Testis (tissue), 2 donors: ENCODE data around the gene SNTG2.

ENCODE experiments used
- POLR2A ChIP-seq: fragments of 450-650 bp; IDR thresholded peaks from one replicate; pipeline ENCODE4 v1.6.1; 2017; ENCODE audit warnings: antibody characterized with exemption, mild to moderate bottlenecking, moderate library complexity
- TF ChIP-seq, protein P1 (sequence below), 3 experiments: fragments of 450-650 bp in 2 of 3; fragments of 200-600 bp in 1 of 3; sonication (generic) in 1 of 3; IDR thresholded peaks; one replicate each; pipeline ENCODE4 v1.5.1; 2016 to 2019; ENCODE audit warnings: antibody characterized with exemption in 3 of 3, mild to moderate bottlenecking in 2 of 3, moderate library complexity in 1 of 3

DNA sequence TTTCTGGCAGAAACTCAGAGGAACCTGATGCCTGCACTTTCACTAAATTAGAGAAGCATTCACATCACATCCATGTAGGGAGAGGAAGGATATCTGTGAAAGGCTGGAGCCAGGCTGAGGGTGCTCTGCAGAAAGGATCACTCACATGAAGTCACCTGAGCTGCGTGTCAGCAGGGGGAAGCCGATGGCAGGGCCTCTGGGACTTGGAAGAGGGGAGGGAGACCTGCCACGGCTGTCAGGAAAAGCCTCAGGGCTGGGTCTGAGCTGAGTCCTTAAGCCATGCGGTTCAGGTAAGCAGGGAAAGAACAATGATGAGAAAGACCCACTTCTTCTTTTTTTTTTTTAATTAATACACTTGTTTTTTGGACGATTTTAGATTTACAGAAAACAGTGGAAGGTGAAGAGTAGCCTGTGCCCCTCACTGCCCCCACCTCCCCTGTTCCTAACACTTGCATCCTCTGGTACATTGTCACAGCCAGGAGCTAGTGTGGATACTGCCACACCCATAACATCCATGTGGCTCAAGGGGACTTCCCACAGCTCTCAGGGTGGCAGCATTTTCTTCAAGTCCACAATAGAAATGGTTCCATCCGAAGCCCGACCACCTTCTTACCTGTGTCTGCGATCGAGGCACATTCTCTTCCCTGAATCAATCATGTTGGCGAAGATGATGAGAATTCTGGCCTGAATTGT lies 306.1 kb downstream of the SNTG2 start:
- TF ChIP-seq POLR2A: no peak
- TF ChIP-seq, protein P1, sequence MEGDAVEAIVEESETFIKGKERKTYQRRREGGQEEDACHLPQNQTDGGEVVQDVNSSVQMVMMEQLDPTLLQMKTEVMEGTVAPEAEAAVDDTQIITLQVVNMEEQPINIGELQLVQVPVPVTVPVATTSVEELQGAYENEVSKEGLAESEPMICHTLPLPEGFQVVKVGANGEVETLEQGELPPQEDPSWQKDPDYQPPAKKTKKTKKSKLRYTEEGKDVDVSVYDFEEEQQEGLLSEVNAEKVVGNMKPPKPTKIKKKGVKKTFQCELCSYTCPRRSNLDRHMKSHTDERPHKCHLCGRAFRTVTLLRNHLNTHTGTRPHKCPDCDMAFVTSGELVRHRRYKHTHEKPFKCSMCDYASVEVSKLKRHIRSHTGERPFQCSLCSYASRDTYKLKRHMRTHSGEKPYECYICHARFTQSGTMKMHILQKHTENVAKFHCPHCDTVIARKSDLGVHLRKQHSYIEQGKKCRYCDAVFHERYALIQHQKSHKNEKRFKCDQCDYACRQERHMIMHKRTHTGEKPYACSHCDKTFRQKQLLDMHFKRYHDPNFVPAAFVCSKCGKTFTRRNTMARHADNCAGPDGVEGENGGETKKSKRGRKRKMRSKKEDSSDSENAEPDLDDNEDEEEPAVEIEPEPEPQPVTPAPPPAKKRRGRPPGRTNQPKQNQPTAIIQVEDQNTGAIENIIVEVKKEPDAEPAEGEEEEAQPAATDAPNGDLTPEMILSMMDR (IDR thresholded peaks at IDR 0.05): no peak
